ENCODE measurements around the gene LRSAM1.

The LRSAM1 gene

DNA sequence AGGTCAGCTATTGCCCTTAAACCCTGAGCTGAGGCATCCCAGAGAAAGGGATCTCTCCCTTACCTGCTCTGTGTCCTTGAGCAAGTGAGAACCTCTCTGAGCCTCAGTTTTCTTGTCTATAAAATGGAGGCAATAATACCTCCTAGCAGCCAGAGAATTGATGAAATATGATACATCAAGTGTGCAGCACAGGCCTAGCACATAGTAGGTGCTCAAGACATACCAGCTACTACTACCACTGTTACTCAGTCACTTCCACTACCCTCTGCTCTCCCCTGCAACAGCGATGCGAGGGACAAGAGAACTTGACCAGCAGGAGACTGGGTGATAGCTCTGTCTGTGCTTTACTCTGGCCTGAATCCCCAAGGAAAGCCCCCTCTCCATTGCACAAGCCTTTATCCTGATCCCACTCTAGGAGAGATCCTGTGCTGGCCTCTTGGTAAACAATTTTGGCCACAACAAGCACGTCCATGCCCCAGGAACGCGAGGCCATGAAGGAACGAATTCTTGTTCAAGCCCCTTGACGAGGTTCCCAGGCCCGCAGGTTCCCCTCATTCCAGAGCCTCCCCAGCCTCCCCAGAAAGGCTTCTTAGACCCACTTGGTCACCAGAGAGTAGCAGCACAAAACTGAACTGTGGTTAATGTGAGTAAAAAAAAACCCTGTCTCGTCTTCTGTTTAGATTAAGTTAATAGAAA lies 39.4 kb downstream of the LRSAM1 start:
- no peaks in the 10 kb centered on the region for H3K9me3 ChIP-seq (ENCODE audit: severe bottlenecking)
- no peak overlapping the region for H3K27ac ChIP-seq (ENCODE audit: poor library complexity, severe bottlenecking)
- DNase-seq (ENCODE audit: low spot score) (no peak), ATAC-seq (ENCODE audit: low read depth) (no peak)
- no peaks in the 10 kb centered on the region for H3K27me3 ChIP-seq (ENCODE audit: insufficient read depth, poor library complexity, severe bottlenecking)
- H3K36me3 ChIP-seq (ENCODE audit: low read depth) = peaks cover 46% of the 10 kb centered on the region
- TF ChIP-seq, protein P1, sequence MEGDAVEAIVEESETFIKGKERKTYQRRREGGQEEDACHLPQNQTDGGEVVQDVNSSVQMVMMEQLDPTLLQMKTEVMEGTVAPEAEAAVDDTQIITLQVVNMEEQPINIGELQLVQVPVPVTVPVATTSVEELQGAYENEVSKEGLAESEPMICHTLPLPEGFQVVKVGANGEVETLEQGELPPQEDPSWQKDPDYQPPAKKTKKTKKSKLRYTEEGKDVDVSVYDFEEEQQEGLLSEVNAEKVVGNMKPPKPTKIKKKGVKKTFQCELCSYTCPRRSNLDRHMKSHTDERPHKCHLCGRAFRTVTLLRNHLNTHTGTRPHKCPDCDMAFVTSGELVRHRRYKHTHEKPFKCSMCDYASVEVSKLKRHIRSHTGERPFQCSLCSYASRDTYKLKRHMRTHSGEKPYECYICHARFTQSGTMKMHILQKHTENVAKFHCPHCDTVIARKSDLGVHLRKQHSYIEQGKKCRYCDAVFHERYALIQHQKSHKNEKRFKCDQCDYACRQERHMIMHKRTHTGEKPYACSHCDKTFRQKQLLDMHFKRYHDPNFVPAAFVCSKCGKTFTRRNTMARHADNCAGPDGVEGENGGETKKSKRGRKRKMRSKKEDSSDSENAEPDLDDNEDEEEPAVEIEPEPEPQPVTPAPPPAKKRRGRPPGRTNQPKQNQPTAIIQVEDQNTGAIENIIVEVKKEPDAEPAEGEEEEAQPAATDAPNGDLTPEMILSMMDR (IDR thresholded peaks at IDR 0.05; ENCODE audit: poor library complexity, severe bottlenecking) = no peak
- no peak overlapping the region for H3K4me3 ChIP-seq (ENCODE audit: severe bottlenecking)
- no peaks in the 10 kb centered on the region for H3K4me1 ChIP-seq (ENCODE audit: insufficient read depth, poor library complexity, severe bottlenecking)

DNA sequence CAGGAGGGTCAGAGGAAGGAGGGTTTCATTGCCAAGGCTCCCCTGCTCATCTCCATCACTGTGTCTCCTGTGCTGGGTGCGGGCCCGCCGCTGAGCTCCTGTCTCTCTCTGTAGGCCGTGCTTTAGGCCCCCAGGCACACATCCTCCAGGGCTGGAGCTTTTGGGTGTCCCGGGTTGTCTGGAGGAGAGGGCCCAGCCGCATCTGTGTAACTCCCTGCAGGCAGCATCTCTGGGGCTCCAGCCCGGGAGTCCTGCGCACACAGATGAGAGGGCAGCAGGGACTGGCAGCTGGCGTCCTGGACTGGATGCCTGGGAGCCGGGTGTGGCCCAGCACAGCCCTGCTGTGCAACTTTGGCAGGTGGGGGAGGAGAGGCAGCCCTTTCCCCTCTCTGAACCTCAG lies 40.2 kb downstream of the LRSAM1 start:
- H3K36me3 ChIP-seq (ENCODE audit: low read depth) = peaks cover 41% of the 10 kb centered on the region
- H3K9me3 ChIP-seq (ENCODE audit: severe bottlenecking) = no peaks in the 10 kb centered on the region
- H3K4me1 ChIP-seq (ENCODE audit: insufficient read depth, poor library complexity, severe bottlenecking) = no peaks in the 10 kb centered on the region
- no peak overlapping the region for H3K27ac ChIP-seq (ENCODE audit: poor library complexity, severe bottlenecking)
- DNase-seq (ENCODE audit: low spot score) = no peak
- H3K27me3 ChIP-seq (ENCODE audit: insufficient read depth, poor library complexity, severe bottlenecking) = no peaks in the 10 kb centered on the region
- no peak overlapping the region for H3K4me3 ChIP-seq (ENCODE audit: severe bottlenecking)
- TF ChIP-seq, protein P1 (IDR thresholded peaks at IDR 0.05; ENCODE audit: poor library complexity, severe bottlenecking) = no peak
- no peak for ATAC-seq (ENCODE audit: low read depth)

DNA sequence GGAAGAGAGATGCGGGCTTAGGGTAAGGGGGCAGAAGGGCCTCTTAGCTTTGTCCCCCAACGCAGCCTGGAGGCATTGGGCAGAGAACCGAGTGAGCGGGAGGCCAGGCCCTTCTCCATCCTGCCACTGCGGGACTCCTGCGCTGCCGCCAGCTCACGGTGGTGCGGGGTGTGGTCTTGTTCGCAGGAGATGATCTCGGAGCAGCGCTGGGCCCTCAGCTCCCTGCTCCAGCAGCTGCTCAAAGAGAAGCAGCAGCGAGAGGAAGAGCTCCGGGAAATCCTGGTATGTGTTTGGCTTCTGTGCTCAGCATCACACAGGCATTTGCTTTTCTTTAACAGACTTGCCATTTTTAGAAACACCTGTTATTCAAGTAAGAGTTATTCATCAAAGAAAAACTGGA lies 41.3 kb downstream of the LRSAM1 start:
- DNase-seq (ENCODE audit: low spot score) = no peak
- TF ChIP-seq, protein P1 (IDR thresholded peaks at IDR 0.05; ENCODE audit: poor library complexity, severe bottlenecking) = no peak

DNA sequence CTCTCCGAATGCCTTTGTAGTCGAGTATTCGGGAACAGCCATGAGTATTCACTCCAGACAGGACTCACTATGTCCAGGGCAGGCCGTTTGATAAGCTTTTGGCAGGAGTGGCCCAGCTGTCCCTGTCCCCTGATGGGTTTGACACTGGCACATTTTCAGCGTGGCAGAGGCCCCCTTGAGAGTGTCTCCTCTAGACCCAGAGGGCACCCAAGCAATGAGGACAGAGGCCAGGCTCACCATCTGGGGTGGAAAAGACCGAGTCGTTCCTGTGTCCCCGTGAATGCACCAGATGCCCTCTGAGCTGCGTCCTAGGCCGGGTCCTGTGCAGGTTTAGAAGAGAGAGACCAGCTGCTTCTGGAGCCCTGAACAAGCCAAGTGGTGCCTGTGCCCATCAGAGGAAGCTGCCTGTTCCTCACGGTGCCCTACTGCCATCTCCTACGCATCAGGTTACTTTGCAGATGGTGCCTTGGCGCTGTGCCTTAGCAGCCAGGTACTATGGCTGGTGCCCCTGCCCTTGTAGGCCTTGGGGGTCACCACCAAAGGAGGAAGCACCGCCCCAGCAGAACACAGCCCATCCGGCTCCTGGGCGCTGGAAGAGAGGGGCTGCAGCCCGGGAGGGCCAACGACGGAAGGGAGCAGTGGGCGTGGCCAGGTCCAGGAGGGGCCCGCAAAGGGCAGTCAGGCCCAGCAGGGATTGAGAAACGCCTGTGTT lies 42.4 kb downstream of the LRSAM1 start:
- Histone ChIP-seq H3K9me3 (ENCODE audit: severe bottlenecking) (no peaks in the 10 kb centered on the region), H3K4me3 (ENCODE audit: severe bottlenecking) (no peak overlapping the region), H3K4me1 (ENCODE audit: insufficient read depth, poor library complexity, severe bottlenecking) (no peaks in the 10 kb centered on the region), H3K27me3 (ENCODE audit: insufficient read depth, poor library complexity, severe bottlenecking) (no peaks in the 10 kb centered on the region), H3K36me3 (ENCODE audit: low read depth) (peaks cover 45% of the 10 kb centered on the region), H3K27ac (ENCODE audit: poor library complexity, severe bottlenecking) (no peak overlapping the region)
- TF ChIP-seq, protein P1 (IDR thresholded peaks at IDR 0.05; ENCODE audit: poor library complexity, severe bottlenecking) = no peak
- ATAC-seq (ENCODE audit: low read depth) = no peak
- DNase-seq (ENCODE audit: low spot score) = no peak

More for the DNA sequence above, 41.3 kb downstream of the LRSAM1 start:
- Histone ChIP-seq H3K4me1 (ENCODE audit: insufficient read depth, poor library complexity, severe bottlenecking) (no peaks in the 10 kb centered on the region), H3K27ac (ENCODE audit: poor library complexity, severe bottlenecking) (no peak overlapping the region), H3K27me3 (ENCODE audit: insufficient read depth, poor library complexity, severe bottlenecking) (no peaks in the 10 kb centered on the region), H3K4me3 (ENCODE audit: severe bottlenecking) (no peak overlapping the region), H3K9me3 (ENCODE audit: severe bottlenecking) (no peaks in the 10 kb centered on the region), H3K36me3 (ENCODE audit: low read depth) (peaks cover 43% of the 10 kb centered on the region)
- no peak for ATAC-seq (ENCODE audit: low read depth)

DNA sequence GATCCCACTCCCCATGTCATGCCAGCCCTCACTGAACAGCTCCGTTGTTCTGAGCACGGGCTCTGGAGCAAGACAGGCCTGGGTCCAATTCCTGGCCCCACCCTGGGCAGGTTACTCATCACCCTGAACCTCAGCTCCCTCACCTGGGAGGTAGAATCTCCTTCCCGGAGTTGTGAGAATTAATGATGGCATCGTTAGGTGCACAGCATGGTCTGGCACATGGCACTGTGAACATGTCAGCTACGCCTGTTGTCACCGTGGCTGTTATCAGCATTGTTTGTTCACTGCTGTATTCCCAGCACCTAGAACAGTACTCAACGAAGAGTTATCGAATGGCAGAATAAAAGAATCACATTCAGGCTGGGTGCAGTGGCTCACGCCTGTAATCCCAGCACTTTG lies 43.0 kb downstream of the LRSAM1 start:
- H3K27me3 ChIP-seq (ENCODE audit: insufficient read depth, poor library complexity, severe bottlenecking) = no peaks in the 10 kb centered on the region
- peak; percentile 28; the same call in 2 of the 3 replicates for ATAC-seq (ENCODE audit: low read depth)
- no peak overlapping the region for H3K4me3 ChIP-seq (ENCODE audit: severe bottlenecking)
- H3K36me3 ChIP-seq (ENCODE audit: low read depth) = peaks cover 48% of the 10 kb centered on the region
- no peak overlapping the region for H3K27ac ChIP-seq (ENCODE audit: poor library complexity, severe bottlenecking)
- H3K9me3 ChIP-seq (ENCODE audit: severe bottlenecking) = no peaks in the 10 kb centered on the region
- no peaks in the 10 kb centered on the region for H3K4me1 ChIP-seq (ENCODE audit: insufficient read depth, poor library complexity, severe bottlenecking)
- TF ChIP-seq, protein P1 (IDR thresholded peaks at IDR 0.05; ENCODE audit: poor library complexity, severe bottlenecking) = no peak
- DNase-seq (ENCODE audit: low spot score) = no peak
